Measurements from ENCODE around the gene GNPDA1.

DNA sequence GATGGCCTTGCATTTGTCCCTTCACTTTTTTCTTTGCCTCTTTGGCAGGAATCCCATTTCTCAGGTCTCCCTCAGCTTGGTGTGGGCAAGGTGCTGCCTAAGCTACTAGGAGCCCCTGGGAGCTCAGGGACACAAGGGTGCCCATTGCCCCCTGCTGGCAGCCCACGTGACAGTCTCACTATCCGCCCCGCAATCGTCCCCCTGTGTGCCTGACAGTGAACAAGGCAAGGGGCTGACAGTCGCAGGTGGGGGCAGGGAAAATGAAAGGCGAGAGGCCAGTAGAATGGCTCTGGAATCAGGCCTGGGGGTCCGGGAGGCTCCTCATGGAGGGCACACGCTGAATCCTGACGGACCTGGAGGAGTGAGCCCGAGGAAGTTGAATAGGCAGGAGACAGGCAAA, 52.8 kb downstream of the GNPDA1 start:
- TF ChIP-seq MTA3 (IDR thresholded peaks at IDR 0.05; ENCODE audit: borderline replicate concordance, low read length) (no peak), EZH2 (IDR thresholded peaks at IDR 0.05; ENCODE audit: borderline replicate concordance, control insufficient read depth, low read depth, low read length) (no peak)

All from GM12878 (cell line).